ENCODE measurements around the gene ZNF536.

The ZNF536 gene

DNA sequence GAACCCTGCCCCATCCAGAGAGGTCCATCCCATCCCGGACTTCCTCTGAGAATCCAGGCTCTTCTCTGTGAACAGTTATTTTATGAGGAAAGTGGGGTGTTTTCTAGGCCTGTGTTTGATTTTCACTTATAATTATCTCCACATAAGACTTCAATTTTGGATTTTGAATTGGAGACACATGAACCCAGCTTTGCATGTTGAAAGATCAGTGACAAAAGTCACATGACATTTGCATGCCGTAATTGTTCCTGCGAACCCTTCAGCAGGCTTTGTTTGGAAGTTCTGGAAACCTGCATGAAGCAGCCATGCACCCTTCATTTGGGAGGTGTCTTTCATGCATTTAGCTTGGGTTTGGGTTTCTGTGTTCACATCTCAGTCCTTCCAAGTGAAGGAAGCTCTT is 44.9 kb upstream of the ZNF536 start:
- H3K4me3 ChIP-seq (ENCODE audit: control insufficient read depth, low read depth, low read length) = no peak overlapping the region
- no peak for DNase-seq (ENCODE audit: low read depth)
- TF ChIP-seq, protein P1, sequence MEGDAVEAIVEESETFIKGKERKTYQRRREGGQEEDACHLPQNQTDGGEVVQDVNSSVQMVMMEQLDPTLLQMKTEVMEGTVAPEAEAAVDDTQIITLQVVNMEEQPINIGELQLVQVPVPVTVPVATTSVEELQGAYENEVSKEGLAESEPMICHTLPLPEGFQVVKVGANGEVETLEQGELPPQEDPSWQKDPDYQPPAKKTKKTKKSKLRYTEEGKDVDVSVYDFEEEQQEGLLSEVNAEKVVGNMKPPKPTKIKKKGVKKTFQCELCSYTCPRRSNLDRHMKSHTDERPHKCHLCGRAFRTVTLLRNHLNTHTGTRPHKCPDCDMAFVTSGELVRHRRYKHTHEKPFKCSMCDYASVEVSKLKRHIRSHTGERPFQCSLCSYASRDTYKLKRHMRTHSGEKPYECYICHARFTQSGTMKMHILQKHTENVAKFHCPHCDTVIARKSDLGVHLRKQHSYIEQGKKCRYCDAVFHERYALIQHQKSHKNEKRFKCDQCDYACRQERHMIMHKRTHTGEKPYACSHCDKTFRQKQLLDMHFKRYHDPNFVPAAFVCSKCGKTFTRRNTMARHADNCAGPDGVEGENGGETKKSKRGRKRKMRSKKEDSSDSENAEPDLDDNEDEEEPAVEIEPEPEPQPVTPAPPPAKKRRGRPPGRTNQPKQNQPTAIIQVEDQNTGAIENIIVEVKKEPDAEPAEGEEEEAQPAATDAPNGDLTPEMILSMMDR (IDR thresholded peaks at IDR 0.05; ENCODE audit: control insufficient read depth, insufficient read depth, low read depth, low read length, missing control alignments) = no peak

- H3K4me3 ChIP-seq (ENCODE audit: control insufficient read depth, low read depth, low read length) = no peak overlapping the region
- TF ChIP-seq, protein P1 (IDR thresholded peaks at IDR 0.05; ENCODE audit: control insufficient read depth, insufficient read depth, low read depth, low read length, missing control alignments) = no peak
- DNase-seq (ENCODE audit: low read depth) = no peak
These were observed 44.1 kb upstream of the ZNF536 start for GRCh38 chr19:30328096-30328495.

- no peak for DNase-seq (ENCODE audit: low read depth)
- TF ChIP-seq, protein P1 (IDR thresholded peaks at IDR 0.05; ENCODE audit: control insufficient read depth, insufficient read depth, low read depth, low read length, missing control alignments) = no peak
- no peak overlapping the region for H3K4me3 ChIP-seq (ENCODE audit: control insufficient read depth, low read depth, low read length)
These were observed 41.9 kb upstream of the ZNF536 start for GRCh38 chr19:30330266-30330665.

DNA sequence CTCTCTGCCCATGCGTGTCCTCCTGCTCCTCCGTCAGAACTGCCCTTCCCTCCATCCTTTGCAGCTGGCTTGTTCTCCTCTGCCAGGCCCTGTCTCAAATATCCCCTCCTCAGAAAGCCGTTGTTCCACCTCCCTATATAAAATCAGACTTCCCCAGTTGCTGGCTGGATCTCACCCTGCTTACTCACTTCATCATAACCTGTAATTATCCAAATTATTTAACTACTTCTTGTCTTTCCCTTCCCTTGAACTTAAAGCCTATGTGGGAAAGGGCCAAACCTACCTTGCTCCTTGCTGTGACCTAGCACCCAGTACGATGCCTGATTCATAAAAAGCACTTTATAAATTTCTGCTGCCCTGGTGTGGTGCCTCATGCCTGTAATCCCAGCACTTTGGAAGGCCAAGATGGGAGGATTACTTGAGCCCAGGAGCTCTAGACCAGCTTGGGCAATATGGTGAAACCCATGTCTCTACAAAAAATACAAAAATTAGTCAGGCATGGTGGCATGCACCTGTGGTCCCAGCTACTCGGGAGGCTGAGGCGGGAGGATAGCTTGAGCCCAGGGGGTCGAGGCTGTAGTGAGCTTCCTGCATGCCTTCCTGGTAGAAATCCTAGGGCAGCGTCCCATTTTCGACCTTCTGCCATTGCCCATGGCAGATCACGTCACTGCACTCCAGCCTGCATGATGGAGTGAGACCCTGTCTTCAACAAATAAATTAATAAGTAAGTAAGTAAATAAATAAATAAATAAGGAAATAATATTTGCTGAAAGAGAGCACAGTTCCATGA is 39.5 kb upstream of the ZNF536 start:
- DNase-seq (ENCODE audit: low read depth) = no peak
- H3K4me3 ChIP-seq (ENCODE audit: control insufficient read depth, low read depth, low read length) = no peak overlapping the region
- TF ChIP-seq, protein P1 (IDR thresholded peaks at IDR 0.05; ENCODE audit: control insufficient read depth, insufficient read depth, low read depth, low read length, missing control alignments) = no peak

- H3K4me3 ChIP-seq (ENCODE audit: control insufficient read depth, low read depth, low read length) = no peak overlapping the region
- TF ChIP-seq, protein P1 (IDR thresholded peaks at IDR 0.05; ENCODE audit: control insufficient read depth, insufficient read depth, low read depth, low read length, missing control alignments) = no peak
- DNase-seq (ENCODE audit: low read depth) = no peak
These were observed 38.7 kb upstream of the ZNF536 start for GRCh38 chr19:30333291-30334065.

GRCh38 chr19:30334841-30335240 is 37.3 kb upstream of the ZNF536 start:
- H3K4me3 ChIP-seq (ENCODE audit: control insufficient read depth, low read depth, low read length) = no peak overlapping the region
- DNase-seq (ENCODE audit: low read depth) = no peak
- TF ChIP-seq, protein P1 (IDR thresholded peaks at IDR 0.05; ENCODE audit: control insufficient read depth, insufficient read depth, low read depth, low read length, missing control alignments) = no peak
